Stimulated activated CD4-positive, alpha-beta T cell treated with anti-CD3 and anti-CD28 coated beads, Interleukin-15, amount 100 ng/mL, for 48 hours (primary cell): ENCODE measurements around the gene KARS1.
"Not testable (repeated sequence)": the region's sequence is repeated elsewhere in the genome, so short reads cannot be mapped to it uniquely, and the experiment has no call there.

ENCODE experiments used
- DNase-seq, 2 donors: peaks; one replicate each; pipeline ENCODE4 v3.0.0-alpha.2; 2020; ENCODE audit warnings: low read depth in 2 of 2

The KARS1 gene

DNA sequence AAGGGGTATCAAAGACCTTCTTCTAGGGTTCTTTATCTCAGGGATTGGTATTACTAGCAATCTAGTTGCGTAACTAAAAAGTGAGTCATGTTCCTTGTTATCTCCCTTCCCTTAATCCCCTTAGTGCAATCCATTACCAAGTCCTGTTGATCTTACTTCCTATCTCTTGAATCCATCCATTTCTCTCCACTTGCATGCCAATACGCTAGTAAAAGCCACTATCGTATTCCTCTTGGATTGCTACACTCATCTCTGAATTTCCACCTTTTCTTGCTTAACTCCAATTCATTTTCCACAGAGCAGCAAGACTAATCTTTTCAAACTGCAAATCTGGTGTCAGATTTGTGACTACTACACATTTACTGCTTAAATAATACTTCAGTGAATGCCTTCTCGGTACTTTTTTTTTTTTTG, 22.5 kb downstream of the KARS1 start:
- no peak for DNase-seq

DNA sequence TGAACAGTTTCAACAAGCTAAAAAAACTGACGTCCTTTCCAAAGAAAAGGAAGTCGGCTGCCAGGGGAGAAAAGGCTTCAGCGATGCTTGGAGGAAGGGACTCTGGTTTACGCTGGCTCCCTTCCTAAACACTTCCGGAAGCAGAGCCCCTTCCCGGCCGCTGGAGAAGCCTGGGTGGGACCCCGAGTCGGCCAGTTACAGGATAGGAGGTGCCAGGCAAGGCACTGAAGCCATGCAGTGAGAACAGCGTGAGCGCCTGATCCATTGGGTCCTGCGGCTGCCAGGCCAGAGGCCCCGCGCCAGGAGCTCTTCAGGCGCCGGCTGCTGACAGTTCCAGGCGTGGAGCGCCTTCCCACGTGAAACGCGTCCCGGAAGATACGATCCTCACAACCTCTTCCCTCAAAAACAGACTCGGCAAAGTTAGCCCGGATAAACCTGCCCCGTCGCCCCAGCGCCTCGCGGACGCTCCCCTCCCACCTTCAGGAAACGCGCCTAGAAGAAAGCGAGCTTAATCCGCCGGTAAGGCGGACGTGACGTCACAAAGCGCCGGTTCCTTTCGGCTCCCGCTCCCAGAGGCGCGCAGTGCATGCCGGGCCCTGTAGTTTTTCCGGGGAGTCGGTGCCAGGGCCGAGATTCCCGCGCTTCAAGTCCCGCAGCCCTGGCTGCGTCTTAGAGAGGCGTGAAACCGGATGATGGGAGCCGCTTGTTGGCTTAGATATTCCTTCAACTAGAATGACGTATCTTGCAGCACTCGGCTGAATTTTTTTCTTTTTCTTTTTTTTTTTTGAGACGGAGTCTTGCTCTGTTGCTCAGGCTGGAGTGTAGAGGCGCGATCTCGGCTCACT, 24.5 kb downstream of the KARS1 start, which contains the start of gene ADAT1:
TSS of gene ADAT1 (minus strand) at position 521 of the 845 bp plus-strand sequence. CDS start 2,482 bp downstream, outside the sequence.
- peak; percentile 97 to 98 for DNase-seq

DNA sequence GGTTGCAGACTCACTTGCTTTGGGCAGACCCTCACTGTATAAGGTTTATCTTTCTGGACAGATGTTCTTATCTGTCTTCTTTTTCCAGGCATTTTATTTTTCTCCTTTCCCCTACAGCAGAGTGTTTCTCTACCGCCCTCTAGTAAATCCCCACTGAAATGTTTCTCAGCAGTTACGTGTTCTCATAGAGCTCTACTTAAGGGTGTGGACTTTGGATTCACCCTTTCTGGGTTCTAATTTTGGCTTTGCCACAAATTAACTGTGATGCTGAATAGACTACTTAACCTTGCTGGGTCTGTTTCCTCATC, 26.3 kb downstream of the KARS1 start:
- DNase-seq: no peak

GRCh38 chr16:75620326-75621169, 26.9 kb downstream of the KARS1 start:
- no peak for DNase-seq

GRCh38 chr16:75618780-75619179, 28.7 kb downstream of the KARS1 start:
- no peak for DNase-seq

GRCh38 chr16:75617121-75617520, 30.3 kb downstream of the KARS1 start:
- DNase-seq: no peak

DNA sequence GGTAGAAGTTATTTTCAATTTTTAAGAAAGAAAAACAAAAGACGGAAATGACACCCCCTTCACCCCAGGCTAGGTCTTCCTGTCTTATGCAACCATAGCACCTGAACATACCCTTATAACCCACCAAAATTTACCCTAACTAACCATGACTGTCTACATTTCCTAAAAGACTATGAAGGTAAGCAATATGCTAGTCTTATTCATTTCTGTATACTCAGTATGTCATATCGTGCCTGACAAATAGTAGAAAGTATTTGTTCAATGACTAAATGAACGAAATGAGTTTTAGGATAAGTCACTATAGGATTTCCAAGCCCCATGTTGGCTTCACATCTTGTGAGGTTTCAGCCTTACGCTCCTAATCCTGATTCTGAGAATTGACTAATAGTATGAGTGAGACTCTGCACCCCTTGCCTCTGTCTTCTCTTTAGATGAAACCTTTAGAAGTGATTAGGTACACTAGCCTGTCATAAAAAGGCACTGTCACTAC, 30.9 kb downstream of the KARS1 start:
- no peak for DNase-seq

DNA sequence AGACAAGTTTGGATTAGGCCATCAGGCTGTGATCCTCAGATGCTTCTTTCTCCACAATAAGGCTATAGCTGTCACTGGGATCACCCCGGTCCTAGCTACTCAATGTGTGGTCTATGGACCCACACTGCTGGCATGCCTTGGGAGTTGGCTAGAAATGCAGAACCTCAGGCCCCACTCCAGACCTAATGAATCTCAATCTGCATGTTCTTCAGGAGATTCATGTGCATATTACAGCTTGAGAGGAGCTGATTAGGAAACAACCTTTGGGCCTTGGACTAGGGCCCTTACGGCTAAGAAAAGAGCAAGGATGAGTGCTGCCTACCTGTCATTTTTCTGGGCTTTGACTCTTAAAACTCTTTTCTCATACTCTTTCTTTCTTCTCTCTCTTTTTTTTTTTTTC, 31.8 kb downstream of the KARS1 start:
- no peak for DNase-seq

DNA sequence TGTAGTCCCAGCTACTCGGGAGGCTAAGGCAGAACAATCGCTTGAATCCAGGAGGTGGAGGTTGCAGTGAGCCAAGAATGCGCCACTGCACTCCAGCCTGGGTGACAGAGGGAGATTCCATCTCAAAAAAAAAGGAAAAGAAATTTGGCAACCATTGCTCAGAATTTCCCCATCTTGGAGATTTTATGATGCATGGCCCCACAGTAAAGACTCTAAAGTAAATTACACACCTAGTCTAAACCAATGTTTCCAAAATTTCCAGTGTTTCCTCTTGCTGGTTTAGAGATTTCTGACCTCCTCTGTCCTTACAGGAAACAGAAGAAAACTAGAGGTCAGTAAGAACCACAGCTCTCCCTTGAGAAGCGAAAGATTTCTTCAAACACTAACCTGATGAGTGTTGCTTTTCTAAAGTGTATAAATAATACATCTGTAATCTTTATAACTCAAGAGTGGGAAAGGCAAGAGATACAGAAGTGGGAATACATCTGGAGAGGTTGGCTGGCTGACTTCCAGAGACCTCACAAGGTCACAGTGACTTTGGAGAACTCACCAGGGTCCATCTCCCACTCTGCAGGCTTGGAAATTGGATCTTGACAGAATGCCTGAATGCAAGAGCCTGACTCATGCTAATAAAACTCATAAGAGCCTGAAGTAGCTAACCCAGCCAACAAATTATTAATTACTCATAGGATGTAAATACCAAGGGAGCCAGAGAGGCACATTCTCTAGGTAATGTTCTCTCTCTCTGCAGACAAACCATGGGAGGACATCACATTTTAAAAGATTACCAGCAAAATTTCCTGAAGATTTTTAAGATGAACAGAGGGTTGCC, 33.2 kb downstream of the KARS1 start:
- DNase-seq: no peak

- no peak for DNase-seq
Measured at GRCh38 chr16:75606507-75606906, 41.0 kb downstream of the KARS1 start.

DNA sequence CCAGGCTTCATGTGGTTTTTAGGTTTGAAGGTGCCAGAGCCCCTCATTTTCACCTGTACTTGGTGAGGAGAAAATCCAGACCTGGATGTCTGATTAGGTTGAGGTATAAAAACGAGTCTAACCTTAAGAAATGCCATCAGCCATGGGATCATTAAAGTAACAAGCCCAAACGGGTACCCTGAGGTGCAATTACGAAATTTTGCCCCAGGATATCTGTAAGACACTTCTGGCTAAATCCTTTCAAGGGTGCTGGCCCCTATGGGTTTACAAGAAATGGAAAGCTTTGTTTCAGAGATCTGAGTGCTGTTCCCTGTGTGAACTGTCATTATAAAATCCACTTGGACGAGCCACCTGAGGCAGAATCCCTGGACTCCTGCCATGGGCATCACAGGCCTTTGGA, 44.2 kb downstream of the KARS1 start:
- no peak for DNase-seq

DNA sequence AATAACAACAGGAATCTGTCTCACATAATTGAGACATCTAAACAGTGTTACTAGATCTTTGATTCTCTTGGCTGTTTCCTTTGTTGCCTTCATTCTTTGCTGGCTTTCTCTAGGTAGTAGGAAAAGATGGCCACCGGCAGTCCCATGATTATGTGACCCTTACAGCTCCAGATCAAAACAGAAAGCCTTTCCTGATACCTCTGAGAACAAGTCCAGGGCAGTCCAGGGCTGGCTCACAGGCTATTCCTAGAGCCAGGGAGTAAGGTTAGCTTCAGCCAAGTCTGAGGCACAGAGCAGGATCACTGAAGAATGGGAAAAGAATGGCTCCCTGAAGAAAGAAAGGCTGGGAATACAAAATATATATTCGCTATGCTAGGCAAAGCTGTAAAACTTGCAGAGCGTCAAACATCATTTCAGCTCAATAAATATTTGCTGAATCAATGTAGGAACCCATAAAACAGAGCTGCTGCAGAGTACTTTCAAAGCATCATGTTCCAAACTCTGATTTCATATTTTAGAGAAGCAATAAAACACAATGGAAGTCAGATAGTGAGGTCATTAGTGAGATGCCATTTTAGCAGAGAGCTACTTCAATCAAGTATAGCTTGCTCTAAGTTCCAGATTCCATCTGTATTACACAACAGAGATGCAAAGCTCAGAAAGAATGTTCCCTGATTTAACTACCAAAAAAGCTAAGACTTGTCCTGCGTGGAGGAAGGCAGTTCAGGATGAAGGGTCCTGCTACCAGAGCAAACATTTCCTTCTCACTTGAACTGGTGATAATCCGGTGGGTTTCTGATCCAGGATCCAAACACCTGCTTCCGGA, 47.8 kb downstream of the KARS1 start:
- DNase-seq: no peak

- DNase-seq: no peak
Measured at GRCh38 chr16:75593825-75594820, 53.3 kb downstream of the KARS1 start.

GRCh38 chr16:75593308-75593707, 54.2 kb downstream of the KARS1 start:
- DNase-seq: no peak

DNA sequence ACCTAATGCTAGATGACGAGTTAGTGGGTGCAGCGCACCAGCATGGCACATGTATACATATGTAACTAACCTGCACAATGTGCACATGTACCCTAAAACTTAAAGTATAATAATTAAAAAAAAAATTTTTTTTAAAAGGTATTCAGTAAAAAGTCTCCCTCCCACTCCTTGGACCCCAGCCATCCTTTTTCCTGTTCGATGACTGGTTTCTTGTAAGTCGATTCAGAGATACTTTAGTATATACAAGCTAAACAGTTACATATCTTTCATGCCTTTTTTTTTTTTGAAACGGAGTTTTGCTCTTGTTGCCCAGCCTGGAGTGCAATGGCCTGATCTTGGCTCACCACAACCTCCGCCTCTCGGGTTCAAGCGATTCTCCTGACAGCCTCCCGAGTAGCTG, 55.5 kb downstream of the KARS1 start:
- not testable (repeated sequence) for DNase-seq

DNA sequence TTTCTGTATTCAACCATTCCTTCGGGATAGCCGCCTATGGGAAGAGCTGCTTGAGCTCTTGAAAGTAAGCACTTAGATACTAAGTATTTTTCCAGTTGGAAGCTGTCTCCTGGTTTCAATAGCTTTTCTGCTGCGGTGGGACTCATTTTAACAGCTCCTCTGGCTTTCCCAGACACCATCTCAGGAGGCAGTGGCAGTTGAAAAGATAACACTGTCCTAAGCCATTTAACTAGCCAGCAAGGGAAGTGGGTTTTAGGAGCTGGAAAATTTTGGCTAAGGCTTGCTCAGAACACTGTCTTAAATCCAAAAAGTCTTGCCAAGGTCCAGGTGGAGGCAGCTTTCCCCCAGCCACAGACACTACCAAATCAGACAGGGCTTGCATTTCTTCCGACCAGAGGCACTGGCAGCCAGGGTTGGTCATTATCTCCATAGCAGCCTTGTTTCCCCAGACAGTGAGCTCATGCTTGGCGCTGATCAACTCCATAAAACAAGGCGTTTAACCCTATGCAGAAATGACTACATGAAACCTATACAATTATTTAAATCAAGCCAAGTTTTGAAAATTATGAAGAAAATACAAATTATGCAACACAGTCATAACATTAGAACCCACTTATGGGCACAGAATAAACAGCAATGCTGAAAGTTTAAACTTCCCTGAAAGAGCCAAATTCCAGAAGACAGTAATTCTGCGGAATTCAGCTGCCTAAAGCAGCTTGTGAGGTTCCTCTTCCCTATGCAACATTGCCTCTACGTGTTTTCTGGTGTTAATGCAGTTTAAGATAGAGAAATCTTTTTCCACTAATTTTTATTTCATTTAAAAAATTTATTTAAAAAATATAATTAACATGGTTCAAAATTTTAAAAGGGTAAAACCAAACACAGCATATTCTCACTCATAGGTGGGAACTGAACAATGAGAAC, 56.3 kb downstream of the KARS1 start:
- DNase-seq: no peak

DNA sequence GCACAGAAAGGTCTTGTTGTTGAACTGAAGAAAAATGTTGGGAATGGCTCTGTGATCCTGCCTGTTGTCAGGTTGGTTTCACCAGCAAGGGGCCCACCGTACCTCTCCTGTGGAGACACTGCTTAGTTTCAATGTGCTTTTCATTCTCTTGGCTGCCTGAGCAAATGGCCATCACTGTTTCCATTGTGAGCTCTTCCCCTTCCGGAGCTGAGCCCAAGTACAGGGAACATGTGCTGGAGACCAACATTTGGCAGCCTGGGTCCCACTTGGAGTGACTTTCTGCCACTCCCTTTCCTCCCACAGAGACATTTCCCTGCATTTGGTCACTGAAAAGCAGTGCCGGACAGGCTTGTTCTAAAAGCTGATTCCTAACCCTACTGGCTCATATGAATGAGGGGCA, 58.2 kb downstream of the KARS1 start:
- DNase-seq: no peak

GRCh38 chr16:75588716-75589115, 58.7 kb downstream of the KARS1 start:
- DNase-seq: no peak

GRCh38 chr16:75584108-75584507, 63.4 kb downstream of the KARS1 start:
- DNase-seq: no peak
